Liver (tissue), 9 donors: ENCODE measurements around the gene TMEM89. TPM values are rescaled to one million over a fixed set of nuclear protein-coding genes. Genes with fewer than 3 reads are reported as not detected.

ENCODE experiments used
- DNase-seq: peaks from one replicate; pipeline ENCODE4 v3.0.0-alpha.2; 2017; ENCODE audit warnings: low spot score
- H3K27ac ChIP-seq, 2 donors: one replicate each; pipeline ENCODE4 v1.7.0; 2013; ENCODE audit warnings: inconsistent platforms in 2 of 2, low read length in 2 of 2, control low read depth in 1 of 2, low read depth in 1 of 2, mild to moderate bottlenecking in 1 of 2
- H3K27me3 ChIP-seq, 4 donors: one replicate each; pipeline versions ENCODE4 v1.6.1 to v1.7.0; 2013; ENCODE audit warnings: low read length in 3 of 4, inconsistent platforms in 1 of 4, mild to moderate bottlenecking in 1 of 4, moderate library complexity in 1 of 4; ENCODE audit not compliant: control insufficient read depth in 4 of 4, insufficient read depth in 4 of 4
- H3K36me3 ChIP-seq, 4 donors: one replicate each; pipeline versions ENCODE4 v1.6.1 to v1.7.0; 2013; ENCODE audit warnings: low read length in 3 of 4, mild to moderate bottlenecking in 3 of 4, low read depth in 1 of 4, moderate library complexity in 1 of 4; ENCODE audit not compliant: control insufficient read depth in 4 of 4, insufficient read depth in 3 of 4
- H3K4me1 ChIP-seq, 4 donors: one replicate each; pipeline versions ENCODE4 v1.6.1 to v1.7.0; 2013; ENCODE audit warnings: low read length in 3 of 4, mild to moderate bottlenecking in 3 of 4, moderate library complexity in 1 of 4; ENCODE audit not compliant: control insufficient read depth in 4 of 4, insufficient read depth in 4 of 4
- H3K4me3 ChIP-seq, 3 donors: one replicate each; pipeline versions ENCODE4 v1.6.1 to v1.7.0; 2013; ENCODE audit warnings: low read length in 3 of 3, control low read depth in 1 of 3, low read depth in 1 of 3, mild to moderate bottlenecking in 1 of 3
- H3K9ac ChIP-seq, 2 donors: one replicate each; pipeline ENCODE4 v1.7.0; 2013; ENCODE audit warnings: low read length in 2 of 2, mild to moderate bottlenecking in 2 of 2, moderate library complexity in 2 of 2, control low read depth in 1 of 2, low read depth in 1 of 2
- H3K9me3 ChIP-seq, 4 donors: one replicate each; pipeline versions ENCODE4 v1.6.1 to v1.7.0; 2013; ENCODE audit warnings: low read length in 3 of 4; ENCODE audit not compliant: control insufficient read depth in 4 of 4
- ATF3 ChIP-seq: IDR thresholded peaks from 2 replicates; pipeline ENCODE4 v1.6.1; 2016; ENCODE audit warnings: antibody characterized with exemption
- CTCF ChIP-seq: fragments of 150-350 bp; IDR thresholded peaks from 2 replicates; pipeline ENCODE4 v1.5.1; 2017; ENCODE audit warnings: improper control_type of control experiment, low read depth, low read length; ENCODE audit not compliant: missing input control
- EGR1 ChIP-seq, 2 donors: IDR thresholded peaks; 2 replicates each; pipeline ENCODE4 v1.6.1; 2016 to 2018; ENCODE audit warnings: antibody characterized with exemption in 2 of 2, low read depth in 2 of 2
- FOXA1 ChIP-seq: IDR thresholded peaks from 2 replicates; pipeline ENCODE4 v1.6.1; 2016; ENCODE audit warnings: antibody characterized with exemption
- FOXA2 ChIP-seq: IDR thresholded peaks from 2 replicates; pipeline ENCODE4 v1.6.1; 2016; ENCODE audit warnings: antibody characterized with exemption
- GABPA ChIP-seq, 2 donors: IDR thresholded peaks in 1 of 2; conservative IDR thresholded peaks in 1 of 2; 2 replicates each; pipeline ENCODE4 v1.6.1; 2016; ENCODE audit warnings: antibody characterized with exemption in 2 of 2, mild to moderate bottlenecking in 1 of 2, moderate library complexity in 1 of 2
- HNF4A ChIP-seq, 2 donors: conservative IDR thresholded peaks; 2 replicates each; pipeline ENCODE4 v1.6.1; 2016; ENCODE audit warnings: antibody characterized with exemption in 2 of 2, mild to moderate bottlenecking in 2 of 2
- HNF4G ChIP-seq: IDR thresholded peaks from 2 replicates; pipeline ENCODE4 v1.6.1; 2016; ENCODE audit warnings: antibody characterized with exemption
- MAX ChIP-seq: IDR thresholded peaks from 2 replicates; pipeline ENCODE4 v1.6.1; 2016; ENCODE audit warnings: antibody characterized with exemption
- RAD21 ChIP-seq, 2 donors: IDR thresholded peaks; 2 replicates each; pipeline ENCODE4 v1.6.1; 2016; ENCODE audit warnings: antibody characterized with exemption in 2 of 2, mild to moderate bottlenecking in 2 of 2
- REST ChIP-seq: IDR thresholded peaks from 2 replicates; pipeline ENCODE4 v1.6.1; 2016; ENCODE audit warnings: antibody characterized with exemption, mild to moderate bottlenecking
- RXRA ChIP-seq, 2 donors: IDR thresholded peaks; 2 replicates each; pipeline ENCODE4 v1.6.1; 2017 to 2018; ENCODE audit warnings: antibody characterized with exemption in 2 of 2, mild to moderate bottlenecking in 1 of 2
- SP1 ChIP-seq: IDR thresholded peaks from 2 replicates; pipeline ENCODE4 v1.6.1; 2018; ENCODE audit warnings: antibody characterized with exemption, mild to moderate bottlenecking
- TAF1 ChIP-seq: conservative IDR thresholded peaks from 2 replicates; pipeline ENCODE4 v1.6.1; 2016; ENCODE audit warnings: antibody characterized with exemption, mild to moderate bottlenecking
- ZBTB33 ChIP-seq: IDR thresholded peaks from 2 replicates; pipeline ENCODE4 v1.6.1; 2016; ENCODE audit warnings: antibody characterized with exemption
- WGBS: extraction: QIAGEN DNeasy Blood & Tissue Kit; methylation state at CpG from one replicate; pipeline ENCODE4 v1.1.7; 2013; 5-methylcytosine and 5-hydroxymethylcytosine counted together
- polyA plus RNA-seq, 2 donors: library from polyadenylated mRNA; stranded (reverse) in 1 of 2; unstranded in 1 of 2; fragments of 200-250 nt in 1 of 2; fragments of >200 nt in 1 of 2; fragmentation: Nextera tagmentation in 1 of 2; extraction: Ambion mirVana in 1 of 2; gene quantifications; one replicate each; pipeline versions ENCODE4 v1.2.1 to v1.2.3, GENCODE V29; 2013 to 2015
- total RNA-seq, 2 donors: library from RNA; depleted of rRNA; stranded (reverse); fragments of >200 nt; gene quantifications; one replicate each; pipeline ENCODE4 v1.2.3, GENCODE V29; 2014
- donor health status: healthy.
- donor health status: healthy.
- donor health status: healthy.
- donor health status: healthy.
- donor health status: healthy.

Gene TMEM89
- total and polyA plus RNA-seq, 4 donors: not detected

- no peak for TF ChIP-seq TAF1
Measured at GRCh38 chr3:48648188-48648850, 26.8 kb upstream of the TMEM89 start (continued).

GRCh38 chr3:48647714-48648113 is 26.1 kb upstream of the TMEM89 start:
- no peaks in the 10 kb centered on the region for H3K4me1 ChIP-seq
- no peak overlapping the region for H3K27ac ChIP-seq
- no peak overlapping the region for H3K9ac ChIP-seq
- H3K27me3 ChIP-seq: no peaks in the 10 kb centered on the region
- 95% methylated on average over 9 of the region's 9 CpGs for WGBS
- H3K9me3 ChIP-seq: no peaks in the 10 kb centered on the region
- H3K36me3 ChIP-seq: no peaks in the 10 kb centered on the region
- DNase-seq: no peak
- no peak for TF ChIP-seq ATF3
- TF ChIP-seq FOXA2: no peak
- no peak for TF ChIP-seq RXRA (IDR thresholded peaks at IDR 0.05)
- no peak for TF ChIP-seq SP1
- no peak for TF ChIP-seq ZBTB33
- TF ChIP-seq RAD21 (IDR thresholded peaks at IDR 0.05): no peak
- no peak for TF ChIP-seq FOXA1
- no peak for TF ChIP-seq GABPA (IDR thresholded peaks at IDR 0.05 in 1 of 2, conservative IDR thresholded peaks at IDR 0.05 in 1 of 2)
- TF ChIP-seq EGR1 (IDR thresholded peaks at IDR 0.05; ENCODE audit: low read depth in 2 of 2): no peak
- no peak for TF ChIP-seq CTCF
- TF ChIP-seq HNF4A (conservative IDR thresholded peaks at IDR 0.05): no peak
- no peak for TF ChIP-seq REST
- TF ChIP-seq HNF4G: no peak
- no peak for TF ChIP-seq MAX
- H3K4me3 ChIP-seq: no peak overlapping the region
